ENCODE results near the gene DENND1A.

The DENND1A gene

DNA sequence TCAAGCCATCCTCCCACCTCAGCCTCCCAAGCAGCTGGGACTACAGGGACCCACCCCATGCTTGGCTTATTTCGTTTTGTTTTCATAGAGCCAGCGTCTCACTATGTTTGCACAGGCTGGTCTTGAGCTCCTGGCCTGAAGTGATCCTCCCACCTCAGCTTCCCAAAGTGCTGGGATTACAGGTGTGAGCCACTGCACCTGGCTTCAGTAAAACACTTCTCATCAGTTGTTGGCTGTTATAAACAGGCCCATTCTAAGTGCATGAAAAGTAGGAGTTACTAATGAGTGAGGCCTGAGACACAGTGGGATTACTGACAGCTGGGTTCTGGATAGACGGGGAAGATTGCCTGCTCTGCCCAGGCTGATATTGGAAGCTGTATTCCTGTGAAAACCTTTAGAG is 570.4 kb downstream of the DENND1A start:
- Mint-ChIP-seq H3K36me3 (ENCODE audit: low read depth) (no peaks in the 10 kb centered on the region), H3K9me3 (no peaks in the 10 kb centered on the region), H3K27me3 (ENCODE audit: low read depth, poor library complexity) (no peaks in the 10 kb centered on the region), H3K4me3 (peak overlapping the region; percentile 94), H3K4me1 (peaks cover 93% of the 10 kb centered on the region), H3K27ac (peak overlapping the region; percentile 92)
- TF ChIP-seq, protein P1, sequence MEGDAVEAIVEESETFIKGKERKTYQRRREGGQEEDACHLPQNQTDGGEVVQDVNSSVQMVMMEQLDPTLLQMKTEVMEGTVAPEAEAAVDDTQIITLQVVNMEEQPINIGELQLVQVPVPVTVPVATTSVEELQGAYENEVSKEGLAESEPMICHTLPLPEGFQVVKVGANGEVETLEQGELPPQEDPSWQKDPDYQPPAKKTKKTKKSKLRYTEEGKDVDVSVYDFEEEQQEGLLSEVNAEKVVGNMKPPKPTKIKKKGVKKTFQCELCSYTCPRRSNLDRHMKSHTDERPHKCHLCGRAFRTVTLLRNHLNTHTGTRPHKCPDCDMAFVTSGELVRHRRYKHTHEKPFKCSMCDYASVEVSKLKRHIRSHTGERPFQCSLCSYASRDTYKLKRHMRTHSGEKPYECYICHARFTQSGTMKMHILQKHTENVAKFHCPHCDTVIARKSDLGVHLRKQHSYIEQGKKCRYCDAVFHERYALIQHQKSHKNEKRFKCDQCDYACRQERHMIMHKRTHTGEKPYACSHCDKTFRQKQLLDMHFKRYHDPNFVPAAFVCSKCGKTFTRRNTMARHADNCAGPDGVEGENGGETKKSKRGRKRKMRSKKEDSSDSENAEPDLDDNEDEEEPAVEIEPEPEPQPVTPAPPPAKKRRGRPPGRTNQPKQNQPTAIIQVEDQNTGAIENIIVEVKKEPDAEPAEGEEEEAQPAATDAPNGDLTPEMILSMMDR (IDR thresholded peaks at IDR 0.05) = no peak
- DNase-seq = no peak

DNA sequence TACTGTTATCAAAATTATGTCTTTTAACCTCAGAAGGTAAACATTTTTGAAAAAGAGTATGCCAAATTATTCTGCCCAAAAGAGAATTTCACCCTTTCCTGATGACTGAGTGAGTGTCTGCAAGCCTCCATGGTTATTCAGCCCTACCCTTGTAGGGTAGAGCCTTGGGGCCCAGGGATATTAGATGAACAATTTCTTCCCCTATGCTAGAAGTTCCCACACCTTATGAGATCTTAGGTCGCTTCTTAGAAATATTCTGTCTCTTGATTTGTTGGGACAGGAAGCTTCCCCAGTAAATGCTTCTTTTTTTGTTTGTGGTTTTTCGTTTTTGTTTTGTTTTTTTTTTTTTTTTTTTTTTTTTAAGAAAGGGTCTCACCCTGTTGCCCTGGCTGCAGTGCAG is 570.8 kb downstream of the DENND1A start:
- Mint-ChIP-seq H3K9me3 (no peaks in the 10 kb centered on the region), H3K4me3 (peak overlapping the region; percentile 94), H3K27ac (peak overlapping the region; percentile 98), H3K4me1 (peaks cover 92% of the 10 kb centered on the region), H3K27me3 (ENCODE audit: low read depth, poor library complexity) (peaks cover 2% of the 10 kb centered on the region), H3K36me3 (ENCODE audit: low read depth) (no peaks in the 10 kb centered on the region)
- TF ChIP-seq, protein P1 (IDR thresholded peaks at IDR 0.05) = no peak
- no peak for DNase-seq

DNA sequence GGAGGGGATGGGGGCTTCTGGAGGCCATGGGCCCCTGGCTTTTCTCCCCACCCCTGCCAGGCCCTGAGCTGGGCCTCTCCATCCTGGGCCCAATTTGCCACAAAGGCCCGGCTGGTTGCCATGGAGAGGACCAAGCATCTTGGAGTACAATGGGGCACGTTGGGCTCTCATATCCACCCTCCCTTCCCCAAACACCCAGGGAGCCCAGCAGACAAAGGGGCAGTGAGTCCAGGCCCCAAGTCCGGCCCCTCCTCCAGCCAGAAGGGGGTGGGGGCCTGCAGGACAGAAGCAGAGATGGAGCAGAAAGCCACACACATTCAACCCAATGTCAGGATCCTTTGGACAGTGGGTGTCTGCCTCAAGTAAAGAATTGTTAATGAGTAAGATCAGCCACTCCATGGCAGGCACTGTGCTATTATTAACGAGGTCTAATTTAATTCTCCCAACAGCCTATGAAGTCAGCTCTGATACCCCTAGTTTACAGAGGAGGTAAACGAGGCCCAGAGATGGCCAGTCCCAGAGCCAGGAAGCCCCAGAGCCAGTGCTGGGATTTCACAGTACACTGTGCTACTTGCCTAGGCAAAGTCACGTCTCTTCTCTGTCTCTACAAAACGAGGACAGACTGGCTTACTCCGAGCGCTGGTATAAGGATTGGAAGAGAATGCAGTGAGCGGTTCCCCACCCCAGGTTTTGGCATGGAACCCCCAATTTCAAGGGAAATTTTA is 571.6 kb downstream of the DENND1A start:
- Mint-ChIP-seq H3K4me1 (peaks cover 87% of the 10 kb centered on the region), H3K4me3 (peak overlapping the region; percentile 94), H3K27ac (peak overlapping the region; percentile 98), H3K9me3 (no peaks in the 10 kb centered on the region), H3K27me3 (ENCODE audit: low read depth, poor library complexity) (peaks cover 5% of the 10 kb centered on the region), H3K36me3 (ENCODE audit: low read depth) (no peaks in the 10 kb centered on the region)
- TF ChIP-seq, protein P1 (IDR thresholded peaks at IDR 0.05) = no peak
- DNase-seq = no peak

DNA sequence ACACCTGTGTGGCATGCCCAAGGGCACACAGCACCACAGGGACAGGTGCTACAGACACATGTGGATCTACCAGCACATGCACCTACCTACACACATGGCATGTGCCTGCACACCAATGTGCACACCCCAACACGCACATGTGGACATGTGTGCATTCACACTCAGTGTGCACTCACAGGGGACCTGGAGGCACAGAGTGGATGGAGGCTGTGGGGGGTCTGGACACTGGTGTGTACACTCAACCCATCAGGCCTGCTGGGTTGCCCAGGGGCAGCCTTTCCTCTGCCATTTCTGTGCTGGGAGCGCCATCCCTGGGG is 572.2 kb downstream of the DENND1A start:
- peaks cover 82% of the 10 kb centered on the region for H3K4me1 Mint-ChIP-seq
- peaks cover 11% of the 10 kb centered on the region for H3K27me3 Mint-ChIP-seq (ENCODE audit: low read depth, poor library complexity)
- no peak for DNase-seq
- no peaks in the 10 kb centered on the region for H3K36me3 Mint-ChIP-seq (ENCODE audit: low read depth)
- TF ChIP-seq, protein P1 (IDR thresholded peaks at IDR 0.05) = no peak
- H3K4me3 Mint-ChIP-seq = peak overlapping the region; percentile 94
- no peaks in the 10 kb centered on the region for H3K9me3 Mint-ChIP-seq
- no peak overlapping the region for H3K27ac Mint-ChIP-seq

DNA sequence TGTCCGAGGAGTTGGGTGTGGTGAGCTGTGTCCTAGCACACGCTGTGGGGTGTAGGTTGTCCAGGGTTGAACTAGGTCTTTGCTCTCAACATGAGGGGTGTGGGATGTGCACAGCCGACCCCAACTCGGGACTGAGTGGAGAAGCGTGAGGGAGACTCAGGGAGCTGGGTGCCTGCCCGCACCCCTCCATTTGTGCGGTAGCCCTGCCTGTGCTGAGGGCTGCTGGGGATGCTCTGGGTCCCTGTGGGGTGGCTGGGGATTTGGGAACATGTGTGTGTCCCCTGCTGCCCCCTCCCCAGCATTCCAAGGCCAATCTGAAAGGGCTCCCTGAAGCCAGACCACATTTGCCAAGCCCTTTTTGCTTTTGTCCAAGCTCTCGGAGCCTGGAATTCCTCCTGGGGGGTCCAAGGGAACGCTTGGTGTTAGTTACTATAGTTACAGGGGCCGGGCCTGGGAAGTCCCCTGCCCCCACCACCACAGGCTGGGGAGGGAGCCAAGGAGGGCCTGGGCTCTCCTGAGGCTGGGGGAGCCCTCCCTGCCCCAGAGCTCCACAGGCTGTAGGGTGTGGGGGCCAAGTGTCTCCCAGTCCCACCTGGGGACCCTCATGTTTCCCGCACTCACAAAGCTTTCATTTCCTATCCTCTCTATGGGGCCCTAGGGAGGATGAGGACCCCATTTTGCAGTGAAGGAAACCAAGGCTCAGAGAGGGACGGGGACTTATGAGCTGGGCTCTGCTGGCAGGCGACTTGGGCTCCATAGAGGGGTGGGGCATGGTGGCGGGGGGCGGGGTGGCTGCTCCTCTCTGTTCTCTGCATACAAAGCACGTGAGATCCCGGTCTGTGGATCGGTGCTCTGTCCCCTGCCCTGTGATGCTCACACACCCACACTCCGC is 572.8 kb downstream of the DENND1A start:
- H3K9me3 Mint-ChIP-seq = no peaks in the 10 kb centered on the region
- H3K4me1 Mint-ChIP-seq = peaks cover 80% of the 10 kb centered on the region
- no peaks in the 10 kb centered on the region for H3K36me3 Mint-ChIP-seq (ENCODE audit: low read depth)
- peak overlapping the region; percentile 94 for H3K4me3 Mint-ChIP-seq
- H3K27me3 Mint-ChIP-seq (ENCODE audit: low read depth, poor library complexity) = peaks cover 16% of the 10 kb centered on the region
- DNase-seq = no peak
- peak overlapping the region; percentile 84 for H3K27ac Mint-ChIP-seq
- TF ChIP-seq, protein P1 (IDR thresholded peaks at IDR 0.05) = no peak
